Bronchial epithelial cell (primary cell): ENCODE results near the gene ARFGEF3. TPM values are rescaled to one million over a fixed set of nuclear protein-coding genes. Genes with fewer than 3 reads are reported as not detected.

Experiments used
- DNase-seq: peaks from one replicate; pipeline ENCODE4 v3.0.0-alpha.2; 2010; ENCODE audit warnings: low read depth
- FAIRE-seq: peaks from 2 replicates; lab custom pipeline; 2011; peaks lifted over from hg19 to GRCh38; lab: Jason Lieb, UNC
- H3K27me3 ChIP-seq: 2 replicates; pipeline ENCODE4 v1.5.1; 2011; ENCODE audit warnings: low read length; ENCODE audit not compliant: control insufficient read depth, insufficient read depth
- H3K36me3 ChIP-seq: 2 replicates; pipeline ENCODE4 v1.5.1; 2011; ENCODE audit warnings: low read length; ENCODE audit not compliant: control insufficient read depth, insufficient read depth
- H3K4me3 ChIP-seq: 2 replicates; pipeline ENCODE4 v1.5.1; 2011; ENCODE audit warnings: mild to moderate bottlenecking, low read depth, low read length, control low read depth
- total RNA-seq: library from RNA; depleted of rRNA; stranded (reverse); fragments of >200 nt; gene quantifications from 2 replicates; pipeline ENCODE4 v1.2.1, GENCODE V29; 2014
- TF ChIP-seq, protein P1 (sequence below): IDR thresholded peaks from 2 replicates; pipeline ENCODE4 v1.5.1; 2011; ENCODE audit warnings: mild to moderate bottlenecking, moderate library complexity, low read length, control low read depth, inconsistent platforms; ENCODE audit not compliant: insufficient read depth, severe bottlenecking

ARFGEF3 gene
- total RNA-seq, 1 donor from 2014 or later: 10.3 TPM

DNA sequence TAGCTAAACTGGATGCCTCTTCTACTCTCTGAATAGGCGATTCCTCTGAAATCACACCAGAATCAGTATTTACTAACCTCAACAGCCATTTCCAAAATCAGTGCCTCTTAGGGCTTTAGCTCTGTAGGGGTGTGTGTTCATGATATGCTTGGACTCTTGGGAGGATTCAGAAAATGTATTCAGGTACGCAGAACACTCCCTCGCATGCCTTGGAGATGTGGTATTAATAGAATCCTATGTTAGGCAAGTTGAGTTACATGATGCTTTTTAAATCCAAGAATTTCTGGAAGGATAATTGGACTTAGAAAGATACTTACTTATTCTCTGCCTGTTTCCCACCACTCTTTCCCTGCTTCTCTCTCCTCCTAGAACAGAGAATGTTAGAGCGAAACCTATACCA, 88.3 kb downstream of the ARFGEF3 start:
- no peak for FAIRE-seq
- H3K36me3 ChIP-seq: no peaks in the 10 kb centered on the region

GRCh38 chr6:138250513-138251247, 88.9 kb downstream of the ARFGEF3 start:
- Histone ChIP-seq H3K36me3 (no peaks in the 10 kb centered on the region), H3K4me3 (no peak overlapping the region), H3K27me3 (no peaks in the 10 kb centered on the region)
- TF ChIP-seq, protein P1, sequence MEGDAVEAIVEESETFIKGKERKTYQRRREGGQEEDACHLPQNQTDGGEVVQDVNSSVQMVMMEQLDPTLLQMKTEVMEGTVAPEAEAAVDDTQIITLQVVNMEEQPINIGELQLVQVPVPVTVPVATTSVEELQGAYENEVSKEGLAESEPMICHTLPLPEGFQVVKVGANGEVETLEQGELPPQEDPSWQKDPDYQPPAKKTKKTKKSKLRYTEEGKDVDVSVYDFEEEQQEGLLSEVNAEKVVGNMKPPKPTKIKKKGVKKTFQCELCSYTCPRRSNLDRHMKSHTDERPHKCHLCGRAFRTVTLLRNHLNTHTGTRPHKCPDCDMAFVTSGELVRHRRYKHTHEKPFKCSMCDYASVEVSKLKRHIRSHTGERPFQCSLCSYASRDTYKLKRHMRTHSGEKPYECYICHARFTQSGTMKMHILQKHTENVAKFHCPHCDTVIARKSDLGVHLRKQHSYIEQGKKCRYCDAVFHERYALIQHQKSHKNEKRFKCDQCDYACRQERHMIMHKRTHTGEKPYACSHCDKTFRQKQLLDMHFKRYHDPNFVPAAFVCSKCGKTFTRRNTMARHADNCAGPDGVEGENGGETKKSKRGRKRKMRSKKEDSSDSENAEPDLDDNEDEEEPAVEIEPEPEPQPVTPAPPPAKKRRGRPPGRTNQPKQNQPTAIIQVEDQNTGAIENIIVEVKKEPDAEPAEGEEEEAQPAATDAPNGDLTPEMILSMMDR: no peak
- peak; percentile 95 for DNase-seq
- peak; percentile 86 for FAIRE-seq

More for the DNA sequence above, 88.3 kb downstream of the ARFGEF3 start:
- DNase-seq: no peak
- no peaks in the 10 kb centered on the region for H3K27me3 ChIP-seq
- H3K4me3 ChIP-seq: no peak overlapping the region
- TF ChIP-seq, protein P1: no peak

DNA sequence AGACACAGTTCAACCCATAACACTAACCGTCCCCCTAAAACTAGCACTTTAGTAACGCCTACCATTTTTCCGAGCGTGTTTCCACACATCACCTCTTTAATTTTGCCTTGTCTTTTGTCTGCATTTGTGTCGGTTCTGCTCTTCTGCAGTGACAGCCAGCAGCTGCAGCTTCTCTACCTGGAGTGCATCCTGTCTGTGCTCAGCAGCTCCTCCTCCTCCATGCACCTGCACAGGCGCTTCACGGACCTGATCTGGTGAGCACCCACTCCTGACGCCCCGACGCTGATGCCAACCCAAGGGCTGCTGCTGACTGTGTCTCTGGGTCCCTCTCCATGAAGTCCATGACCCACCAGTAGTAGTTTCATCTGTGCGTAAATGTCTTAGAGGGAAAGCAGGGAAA, 92.0 kb downstream of the ARFGEF3 start:
- Histone ChIP-seq H3K27me3 (no peaks in the 10 kb centered on the region), H3K4me3 (no peak overlapping the region), H3K36me3 (no peaks in the 10 kb centered on the region)
- TF ChIP-seq, protein P1: no peak
- FAIRE-seq: peak; percentile 88
- no peak for DNase-seq

GRCh38 chr6:138255443-138255842, 93.7 kb downstream of the ARFGEF3 start:
- no peak for FAIRE-seq
- Histone ChIP-seq H3K4me3 (no peak overlapping the region), H3K36me3 (no peaks in the 10 kb centered on the region), H3K27me3 (no peaks in the 10 kb centered on the region)
- no peak for DNase-seq
- TF ChIP-seq, protein P1: no peak

- H3K36me3 ChIP-seq: no peaks in the 10 kb centered on the region
- TF ChIP-seq, protein P1: no peak
- DNase-seq (no peak), FAIRE-seq (no peak)
- no peaks in the 10 kb centered on the region for H3K27me3 ChIP-seq
- no peak overlapping the region for H3K4me3 ChIP-seq
Measured at GRCh38 chr6:138257638-138258040, 95.9 kb downstream of the ARFGEF3 start.
